GM21529 (cell line): ENCODE results near the gene ARMC2.
"Not testable (repeated sequence)": the region's sequence is repeated elsewhere in the genome, so short reads cannot be mapped to it uniquely, and the experiment has no call there.

Experiments
- ATAC-seq: cut with Tn5 transposase; IDR thresholded peaks from one replicate; pipeline ENCODE4 v1.9.1; 2021; ENCODE audit not compliant: unreplicated experiment

The ARMC2 gene

GRCh38 chr6:108870357-108870756 lies 22.1 kb downstream of the ARMC2 start:
- ATAC-seq: no peak

- ATAC-seq: no peak
Measured at GRCh38 chr6:108872141-108872557, 23.9 kb downstream of the ARMC2 start.

GRCh38 chr6:108872575-108872974 lies 24.4 kb downstream of the ARMC2 start:
- no peak for ATAC-seq

- no peak for ATAC-seq
Measured at GRCh38 chr6:108873251-108873650, 25.0 kb downstream of the ARMC2 start.

GRCh38 chr6:108873971-108874370 lies 25.7 kb downstream of the ARMC2 start:
- no peak for ATAC-seq

- ATAC-seq: peak; percentile 94
Measured at GRCh38 chr6:108874470-108875160, 26.4 kb downstream of the ARMC2 start.

GRCh38 chr6:108875161-108875555 lies 26.9 kb downstream of the ARMC2 start:
- ATAC-seq: peak; percentile 22

GRCh38 chr6:108877046-108877751 lies 29.0 kb downstream of the ARMC2 start:
- no peak for ATAC-seq

GRCh38 chr6:108878942-108879341 lies 30.7 kb downstream of the ARMC2 start:
- no peak for ATAC-seq

GRCh38 chr6:108883172-108883571 lies 35.0 kb downstream of the ARMC2 start:
- ATAC-seq: peak; percentile 89

GRCh38 chr6:108884211-108885059 lies 36.2 kb downstream of the ARMC2 start:
- no peak for ATAC-seq

GRCh38 chr6:108888052-108888451 lies 39.8 kb downstream of the ARMC2 start:
- ATAC-seq: no peak

- ATAC-seq: no peak
Measured at GRCh38 chr6:108888745-108889144, 40.5 kb downstream of the ARMC2 start.

- ATAC-seq: not testable (repeated sequence)
Measured at GRCh38 chr6:108890898-108891297, 42.7 kb downstream of the ARMC2 start.

- ATAC-seq: no peak
Measured at GRCh38 chr6:108895571-108895970, 47.3 kb downstream of the ARMC2 start.

GRCh38 chr6:108896111-108896661 lies 48.0 kb downstream of the ARMC2 start:
- ATAC-seq: no peak

- ATAC-seq: no peak
Measured at GRCh38 chr6:108897371-108897770, 49.1 kb downstream of the ARMC2 start.

- no peak for ATAC-seq
Measured at GRCh38 chr6:108902382-108902792, 54.2 kb downstream of the ARMC2 start.

- no peak for ATAC-seq
Measured at GRCh38 chr6:108903796-108904195, 55.6 kb downstream of the ARMC2 start.

- ATAC-seq: peak; percentile 98
Measured at GRCh38 chr6:108904741-108905140, 56.5 kb downstream of the ARMC2 start.
